GM04504 (cell line): Measurements from ENCODE around the gene SNED1.

Experiments used
- DNase-seq: peaks from one replicate; pipeline ENCODE4 v3.0.0-alpha.2; 2012; ENCODE audit warnings: low read depth

SNED1 gene

GRCh38 chr2:241110089-241110606 is 111.7 kb downstream of the SNED1 start:
- no peak for DNase-seq

DNA sequence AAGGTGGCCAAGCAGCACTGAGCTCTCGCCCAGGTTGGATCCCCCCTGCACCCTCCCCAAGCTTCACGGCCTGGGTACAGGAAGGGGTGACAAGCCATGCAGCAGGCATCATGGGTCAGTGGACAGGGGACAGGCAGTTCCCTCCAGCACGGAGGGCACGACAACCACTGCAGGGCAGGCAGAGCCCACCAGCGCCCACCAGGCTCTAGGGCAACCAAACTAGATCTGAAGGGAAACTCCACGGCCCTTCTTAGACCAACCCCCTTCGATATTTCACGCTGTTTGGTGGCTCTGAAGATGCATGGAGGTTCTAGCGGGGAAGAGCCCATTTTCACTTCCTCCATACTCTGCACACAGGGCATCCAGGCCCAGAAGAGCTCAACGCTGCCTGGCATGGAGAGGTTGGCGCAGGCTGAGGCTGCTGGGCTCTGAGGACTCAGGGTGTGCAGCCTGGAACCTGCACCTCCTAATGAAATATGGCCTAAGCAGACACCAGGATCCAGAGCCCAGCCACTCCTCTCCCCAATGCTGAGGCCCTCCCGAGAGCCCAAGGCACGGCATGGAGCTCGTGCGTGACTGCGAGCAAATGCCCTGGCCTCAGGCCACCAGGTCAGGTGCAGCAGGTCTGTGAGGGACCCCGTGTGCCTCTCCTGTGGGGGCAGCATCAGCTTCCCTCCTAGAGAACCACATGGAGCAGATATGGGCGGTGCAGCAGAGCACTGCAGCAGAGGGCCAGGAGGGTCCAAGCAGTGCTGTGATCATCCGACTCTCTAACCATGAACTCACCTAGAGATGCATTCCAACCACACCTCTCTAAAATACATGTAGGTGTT is 112.4 kb downstream of the SNED1 start:
- DNase-seq = no peak

GRCh38 chr2:241111440-241111805 is 113.0 kb downstream of the SNED1 start:
- no peak for DNase-seq

- no peak for DNase-seq
Measured at GRCh38 chr2:241112046-241112445, 113.6 kb downstream of the SNED1 start.

DNA sequence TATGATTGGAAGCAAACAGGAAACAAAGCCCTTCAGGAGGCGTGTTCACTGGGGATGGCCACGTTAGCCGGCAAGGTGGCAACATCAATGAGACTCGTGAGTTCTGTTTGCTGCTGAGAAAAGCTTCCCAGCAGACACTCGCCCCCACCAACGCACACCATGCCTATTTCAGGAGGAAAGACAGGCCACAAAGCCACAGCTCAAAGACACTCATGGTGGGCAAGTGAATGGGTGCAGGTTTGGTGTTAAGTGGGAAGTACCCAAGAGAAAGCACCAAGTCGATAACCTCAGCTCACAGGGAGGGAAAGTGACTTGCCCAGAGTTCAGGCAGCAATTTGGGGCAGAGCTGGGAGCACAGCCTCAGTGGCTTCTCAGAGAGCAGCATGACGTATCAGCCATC is 114.2 kb downstream of the SNED1 start:
- no peak for DNase-seq

GRCh38 chr2:241114836-241115235 is 116.4 kb downstream of the SNED1 start:
- no peak for DNase-seq

DNA sequence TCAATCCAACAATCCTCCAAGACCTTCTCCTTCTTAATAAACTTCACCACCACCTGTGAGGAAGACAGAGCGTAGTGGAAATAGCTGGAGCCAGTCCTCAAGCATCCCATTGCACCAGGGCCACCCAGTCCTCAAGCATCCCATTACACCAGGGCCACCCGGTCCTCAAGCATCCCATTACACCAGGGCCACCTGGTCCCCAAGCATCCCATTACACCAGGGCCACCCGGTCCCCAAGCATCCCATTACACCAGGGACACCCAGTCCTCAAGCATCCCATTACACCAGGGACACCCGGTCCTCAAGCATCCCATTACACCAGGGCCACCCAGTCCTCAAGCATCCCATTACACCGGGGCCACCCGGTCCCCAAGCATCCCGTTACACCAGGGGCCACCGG is 116.9 kb downstream of the SNED1 start:
- no peak for DNase-seq

DNA sequence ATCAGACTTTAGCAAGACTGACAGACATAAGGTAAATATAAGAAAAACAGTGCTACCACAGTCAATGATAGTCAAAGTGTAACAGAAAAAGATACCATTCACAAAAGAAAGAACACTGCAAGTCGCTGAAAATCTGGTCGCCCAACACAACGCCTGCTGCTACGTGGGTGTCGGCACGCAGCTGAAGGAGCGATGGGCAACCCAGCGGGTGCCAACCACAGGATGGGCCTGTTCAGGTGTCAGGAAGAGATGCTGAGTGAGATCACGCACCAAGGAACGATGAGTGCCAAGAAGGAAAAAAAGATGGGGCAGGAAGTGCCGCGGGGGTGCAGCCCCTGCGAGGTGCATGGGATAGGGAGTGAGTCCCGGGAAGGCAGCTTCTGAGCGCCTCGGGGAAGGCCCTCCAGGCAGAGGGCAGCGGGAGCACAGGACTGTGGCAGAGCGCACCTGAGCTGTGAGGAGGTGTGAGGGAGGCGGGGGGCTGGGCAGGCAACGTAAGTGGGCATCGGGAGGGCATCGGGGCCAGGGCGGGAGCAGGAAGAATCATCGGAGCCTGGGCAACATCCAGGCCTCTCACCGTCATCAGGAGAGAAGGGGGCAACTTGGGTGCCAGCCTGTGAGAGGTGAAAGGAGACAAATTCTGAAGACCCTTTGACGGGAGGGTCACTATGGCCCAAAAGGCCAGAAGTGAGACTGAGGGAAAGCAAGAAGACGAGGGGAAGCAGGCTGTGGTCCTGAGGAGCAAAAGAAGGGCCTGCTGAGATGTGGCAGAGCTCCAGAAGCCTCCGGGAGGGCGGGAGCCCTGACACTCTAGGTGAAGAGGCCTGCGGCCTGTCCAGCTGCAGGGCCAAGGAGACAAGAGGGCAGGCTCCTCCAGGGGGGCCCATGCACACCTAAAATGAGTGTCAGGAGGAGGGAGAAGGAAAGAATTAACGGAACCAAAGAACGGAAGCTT is 118.5 kb downstream of the SNED1 start:
- no peak for DNase-seq

- no peak for DNase-seq
Measured at GRCh38 chr2:241118737-241119505, 120.5 kb downstream of the SNED1 start.

DNA sequence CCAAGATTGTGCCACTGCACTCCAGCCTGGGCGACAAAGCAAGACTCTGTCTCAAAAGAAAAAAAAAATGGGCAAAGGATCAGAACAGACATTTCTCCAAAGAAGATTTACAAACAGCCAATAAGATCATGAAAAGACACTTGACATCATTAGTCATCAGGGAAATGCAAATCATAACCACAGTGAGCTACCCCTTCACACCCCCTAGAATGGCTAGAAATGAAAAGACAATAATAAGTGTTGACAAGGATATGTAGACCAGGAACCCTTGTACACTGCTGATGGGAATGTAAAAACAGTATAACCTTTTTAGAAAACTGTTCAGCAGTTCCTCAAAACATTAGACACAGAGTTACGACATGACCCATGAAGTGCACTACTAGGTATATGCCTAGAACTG is 122.0 kb downstream of the SNED1 start:
- DNase-seq = no peak

- DNase-seq = no peak
Measured at GRCh38 chr2:241121008-241121407, 122.6 kb downstream of the SNED1 start.

- DNase-seq = no peak
Measured at GRCh38 chr2:241122376-241123002, 124.1 kb downstream of the SNED1 start.

DNA sequence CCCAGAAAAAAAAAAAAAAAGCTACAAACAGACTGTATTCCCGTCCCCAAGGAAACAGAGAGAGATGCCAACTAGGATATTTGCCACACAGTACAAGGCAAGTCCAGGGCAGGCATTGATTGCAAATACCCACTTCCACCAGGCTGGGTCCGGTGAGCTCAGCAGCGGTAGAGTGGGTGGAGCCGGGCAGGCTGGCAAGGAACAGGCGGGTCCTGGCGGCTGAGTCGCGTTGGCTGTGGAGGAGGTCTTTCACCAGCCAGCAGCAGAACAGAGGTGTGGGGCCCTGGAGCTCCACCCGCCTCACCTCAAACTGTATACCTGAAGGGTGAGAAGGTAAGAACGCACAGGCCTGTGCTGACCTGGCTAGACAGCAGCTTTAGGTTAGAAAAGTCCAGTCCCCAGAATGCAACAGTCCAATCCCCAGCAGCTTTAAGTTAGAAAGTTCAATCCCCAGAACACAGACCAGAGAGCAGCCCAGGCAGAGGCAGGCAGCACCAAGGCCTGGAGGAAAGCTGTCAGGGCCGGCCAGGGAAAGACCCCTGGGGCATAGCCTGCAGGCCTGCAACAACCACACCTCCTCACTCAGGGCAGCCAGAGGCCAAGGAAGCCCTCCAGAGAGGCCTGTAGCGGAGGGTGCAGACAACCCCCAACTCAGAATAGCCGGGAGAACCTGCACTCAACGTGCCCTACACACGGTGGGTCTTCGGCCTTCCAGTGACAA is 125.6 kb downstream of the SNED1 start:
- DNase-seq = no peak

- DNase-seq = no peak
Measured at GRCh38 chr2:241125626-241126025, 127.2 kb downstream of the SNED1 start.

GRCh38 chr2:241126201-241126611 is 127.8 kb downstream of the SNED1 start:
- DNase-seq = no peak

DNA sequence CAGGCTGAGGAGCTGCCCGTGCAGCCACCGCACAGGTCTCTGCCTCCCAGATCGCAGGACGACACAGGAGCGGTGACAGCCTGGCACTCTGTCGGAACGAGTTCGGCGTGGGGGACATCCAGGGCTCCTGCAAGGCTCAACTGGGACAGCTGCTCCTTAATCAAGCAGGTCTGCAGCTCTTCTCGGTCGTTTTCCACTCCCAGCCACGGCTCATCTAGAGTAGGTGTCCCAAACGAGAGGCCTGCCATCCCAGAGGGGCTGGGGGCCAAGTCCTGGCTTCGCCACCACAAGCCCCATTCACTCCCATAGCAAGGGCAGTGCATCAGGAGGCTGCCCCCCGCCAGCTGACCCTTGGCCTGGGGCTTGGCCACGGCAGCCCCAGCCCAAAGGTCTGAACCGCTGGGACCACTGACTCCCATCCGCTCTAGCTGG is 128.4 kb downstream of the SNED1 start:
- DNase-seq = no peak

- DNase-seq = no peak
Measured at GRCh38 chr2:241128266-241128665, 129.8 kb downstream of the SNED1 start.

DNA sequence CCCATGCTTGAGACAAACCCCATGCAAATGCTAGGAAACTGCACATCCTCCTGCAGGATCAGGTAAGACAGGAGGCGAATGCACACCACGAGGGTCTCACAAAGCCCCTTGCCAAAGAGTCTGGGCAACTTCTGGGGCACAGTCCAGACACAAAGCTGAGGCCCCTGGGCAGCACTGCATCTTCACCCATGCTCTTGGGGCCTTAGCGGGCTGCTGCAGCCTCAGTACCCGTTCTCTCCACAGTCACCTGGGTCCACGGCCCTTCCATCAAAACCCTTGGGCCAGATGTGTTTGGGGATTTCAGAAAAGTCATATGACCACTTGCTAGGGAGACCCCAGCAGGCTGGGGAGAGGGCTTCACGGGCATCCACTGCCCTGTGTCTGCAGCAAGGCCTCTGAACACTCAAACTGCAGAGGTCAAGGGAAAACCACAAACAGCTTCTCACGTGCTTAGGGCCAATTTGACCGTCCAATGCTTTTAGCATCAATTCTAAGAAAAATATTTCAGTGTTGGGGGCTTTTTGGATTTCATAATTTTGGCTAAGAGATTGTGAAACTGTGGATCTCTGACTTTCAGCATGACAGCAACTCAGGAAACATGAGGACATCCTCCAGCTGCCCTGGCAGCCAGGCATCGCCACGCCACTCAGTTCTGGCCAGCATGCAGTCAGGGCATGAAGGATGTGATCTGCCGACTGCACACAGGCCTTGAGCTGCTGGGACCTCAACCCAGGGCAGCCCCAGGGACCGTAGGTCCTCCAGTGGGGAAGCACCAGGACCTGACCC is 130.9 kb downstream of the SNED1 start:
- no peak for DNase-seq

- DNase-seq = no peak
Measured at GRCh38 chr2:241130316-241130715, 131.9 kb downstream of the SNED1 start.

DNA sequence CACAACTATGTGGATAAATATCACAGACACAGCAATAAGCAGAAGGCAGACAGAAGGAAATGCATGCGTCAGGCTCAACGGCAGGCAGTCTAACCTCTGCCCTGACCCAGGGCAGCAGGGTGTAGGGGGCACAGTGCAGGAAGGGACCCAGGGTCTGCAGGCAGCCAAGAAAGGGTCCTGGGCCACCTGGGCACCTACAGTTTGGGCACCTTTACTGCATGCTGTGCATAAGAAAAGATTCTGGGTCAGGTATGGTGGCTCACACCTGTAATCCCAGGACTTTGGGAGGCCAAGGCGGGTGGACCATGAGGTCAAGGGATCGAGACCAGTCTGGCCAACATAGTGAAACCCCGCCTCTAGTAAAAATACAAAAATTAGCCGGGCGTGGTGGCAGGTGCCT is 133.1 kb downstream of the SNED1 start:
- no peak for DNase-seq
